Panc1 (cell line): ENCODE results near the gene POU2AF1.

Experiments used
- CTCF ChIP-seq: fragments of 450-650 bp; IDR thresholded peaks from 2 replicates; pipeline ENCODE4 v1.5.1; 2017; ENCODE audit warnings: mild to moderate bottlenecking
- POLR2AphosphoS5 ChIP-seq: IDR thresholded peaks from 2 replicates; pipeline ENCODE4 v1.6.1; 2012; ENCODE audit warnings: mild to moderate bottlenecking, low read depth, low read length, moderate library complexity
- SIN3A ChIP-seq: IDR thresholded peaks from 2 replicates; pipeline ENCODE4 v1.6.1; 2012; ENCODE audit warnings: low read depth, mild to moderate bottlenecking, low read length, moderate library complexity, borderline replicate concordance; ENCODE audit not compliant: insufficient read depth
- TF ChIP-seq, protein P1 (sequence below), 2 experiments: IDR thresholded peaks; 2 replicates each; pipeline ENCODE4 v1.6.1; 2011 to 2012; ENCODE audit warnings: low read depth in 2 of 2, control low read depth in 1 of 2, low read length in 1 of 2, mild to moderate bottlenecking in 1 of 2, moderate library complexity in 1 of 2; ENCODE audit not compliant: insufficient read depth in 1 of 2

DNA sequence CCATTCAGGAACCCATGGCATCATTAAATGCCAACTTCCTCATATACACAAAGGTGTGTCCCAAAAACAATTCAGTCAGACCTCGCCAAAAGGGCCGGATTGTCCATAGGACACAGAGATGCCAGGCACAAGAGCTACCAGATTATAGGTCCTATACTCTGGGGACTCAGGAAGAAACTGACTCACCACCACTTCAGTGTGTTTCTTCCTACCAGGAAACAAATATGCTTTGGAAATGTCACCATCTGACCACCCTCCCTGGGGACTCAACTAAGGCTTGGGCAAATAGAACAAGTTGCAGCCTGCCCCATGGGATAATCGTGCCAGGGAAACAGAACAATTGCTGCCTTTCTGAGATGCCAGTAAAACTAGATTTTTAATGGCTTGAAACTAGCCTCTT lies 69.0 kb downstream of the POU2AF1 start:
- TF ChIP-seq POLR2AphosphoS5: no peak
- TF ChIP-seq, protein P1, sequence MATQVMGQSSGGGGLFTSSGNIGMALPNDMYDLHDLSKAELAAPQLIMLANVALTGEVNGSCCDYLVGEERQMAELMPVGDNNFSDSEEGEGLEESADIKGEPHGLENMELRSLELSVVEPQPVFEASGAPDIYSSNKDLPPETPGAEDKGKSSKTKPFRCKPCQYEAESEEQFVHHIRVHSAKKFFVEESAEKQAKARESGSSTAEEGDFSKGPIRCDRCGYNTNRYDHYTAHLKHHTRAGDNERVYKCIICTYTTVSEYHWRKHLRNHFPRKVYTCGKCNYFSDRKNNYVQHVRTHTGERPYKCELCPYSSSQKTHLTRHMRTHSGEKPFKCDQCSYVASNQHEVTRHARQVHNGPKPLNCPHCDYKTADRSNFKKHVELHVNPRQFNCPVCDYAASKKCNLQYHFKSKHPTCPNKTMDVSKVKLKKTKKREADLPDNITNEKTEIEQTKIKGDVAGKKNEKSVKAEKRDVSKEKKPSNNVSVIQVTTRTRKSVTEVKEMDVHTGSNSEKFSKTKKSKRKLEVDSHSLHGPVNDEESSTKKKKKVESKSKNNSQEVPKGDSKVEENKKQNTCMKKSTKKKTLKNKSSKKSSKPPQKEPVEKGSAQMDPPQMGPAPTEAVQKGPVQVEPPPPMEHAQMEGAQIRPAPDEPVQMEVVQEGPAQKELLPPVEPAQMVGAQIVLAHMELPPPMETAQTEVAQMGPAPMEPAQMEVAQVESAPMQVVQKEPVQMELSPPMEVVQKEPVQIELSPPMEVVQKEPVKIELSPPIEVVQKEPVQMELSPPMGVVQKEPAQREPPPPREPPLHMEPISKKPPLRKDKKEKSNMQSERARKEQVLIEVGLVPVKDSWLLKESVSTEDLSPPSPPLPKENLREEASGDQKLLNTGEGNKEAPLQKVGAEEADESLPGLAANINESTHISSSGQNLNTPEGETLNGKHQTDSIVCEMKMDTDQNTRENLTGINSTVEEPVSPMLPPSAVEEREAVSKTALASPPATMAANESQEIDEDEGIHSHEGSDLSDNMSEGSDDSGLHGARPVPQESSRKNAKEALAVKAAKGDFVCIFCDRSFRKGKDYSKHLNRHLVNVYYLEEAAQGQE (IDR thresholded peaks at IDR 0.05; ENCODE audit: insufficient read depth in 1 of 2, low read depth in 2 of 2, low read length in 1 of 2): no peak
- no peak for TF ChIP-seq CTCF
- no peak for TF ChIP-seq SIN3A
